Measurements from ENCODE around the gene ABCC6.

ABCC6 gene

DNA sequence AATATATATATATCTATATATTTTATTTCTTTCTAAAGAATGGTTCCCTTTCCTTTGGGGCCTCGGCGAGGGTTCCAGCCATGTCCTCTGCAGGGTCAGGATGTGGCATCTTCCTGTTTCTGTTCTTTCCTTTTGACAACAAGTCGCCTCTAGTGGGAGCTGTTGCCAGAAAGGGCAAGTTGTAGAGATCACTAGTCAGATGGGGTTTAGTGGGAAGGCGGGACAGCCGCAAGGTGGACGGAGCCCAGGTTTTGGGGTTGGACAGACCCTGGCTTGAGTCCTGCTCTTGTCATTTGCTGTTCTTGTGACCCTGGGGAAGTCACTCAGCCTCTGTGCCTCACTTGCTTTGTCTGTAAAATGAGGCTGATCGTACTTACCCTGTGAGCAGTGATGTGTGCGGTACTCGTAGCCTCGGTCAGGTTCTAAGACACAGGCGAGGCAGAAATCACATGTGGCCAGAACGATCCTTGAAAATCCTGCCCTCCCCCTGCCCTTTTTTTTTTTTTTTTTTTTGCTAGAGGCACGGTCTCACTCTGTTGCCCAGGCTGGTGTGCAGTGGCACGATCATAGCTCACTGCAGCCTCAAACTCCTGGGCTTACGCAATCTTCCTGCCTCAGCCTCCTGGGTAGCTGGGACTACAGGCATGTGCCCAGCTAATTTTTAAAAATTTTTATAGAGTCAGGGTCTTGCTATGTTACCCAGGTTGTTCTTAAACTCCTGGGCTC, 80.1 kb downstream of the ABCC6 start:
- TF ChIP-seq, protein P1, sequence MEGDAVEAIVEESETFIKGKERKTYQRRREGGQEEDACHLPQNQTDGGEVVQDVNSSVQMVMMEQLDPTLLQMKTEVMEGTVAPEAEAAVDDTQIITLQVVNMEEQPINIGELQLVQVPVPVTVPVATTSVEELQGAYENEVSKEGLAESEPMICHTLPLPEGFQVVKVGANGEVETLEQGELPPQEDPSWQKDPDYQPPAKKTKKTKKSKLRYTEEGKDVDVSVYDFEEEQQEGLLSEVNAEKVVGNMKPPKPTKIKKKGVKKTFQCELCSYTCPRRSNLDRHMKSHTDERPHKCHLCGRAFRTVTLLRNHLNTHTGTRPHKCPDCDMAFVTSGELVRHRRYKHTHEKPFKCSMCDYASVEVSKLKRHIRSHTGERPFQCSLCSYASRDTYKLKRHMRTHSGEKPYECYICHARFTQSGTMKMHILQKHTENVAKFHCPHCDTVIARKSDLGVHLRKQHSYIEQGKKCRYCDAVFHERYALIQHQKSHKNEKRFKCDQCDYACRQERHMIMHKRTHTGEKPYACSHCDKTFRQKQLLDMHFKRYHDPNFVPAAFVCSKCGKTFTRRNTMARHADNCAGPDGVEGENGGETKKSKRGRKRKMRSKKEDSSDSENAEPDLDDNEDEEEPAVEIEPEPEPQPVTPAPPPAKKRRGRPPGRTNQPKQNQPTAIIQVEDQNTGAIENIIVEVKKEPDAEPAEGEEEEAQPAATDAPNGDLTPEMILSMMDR (IDR thresholded peaks at IDR 0.05; ENCODE audit: insufficient read depth, low read length), result peak; percentile 25
- TF ChIP-seq SPI1 (IDR thresholded peaks at IDR 0.05; ENCODE audit: borderline replicate concordance, low read depth) (no peak), POLR2AphosphoS5 (IDR thresholded peaks at IDR 0.05; ENCODE audit: low read depth) (no peak)
- H3K27ac ChIP-seq (replicated peaks), result no peak overlapping the region
- H3K4me3 ChIP-seq (replicated peaks; ENCODE audit: insufficient read depth, low read length), result no peak overlapping the region
- H3K27me3 ChIP-seq (ENCODE audit: insufficient read depth, poor library complexity, severe bottlenecking), result no peaks in the 10 kb centered on the region
- DNase-seq (ENCODE audit: low read depth in 1 of 2, low spot score in 1 of 2), result peak; percentile 45 to 72

DNA sequence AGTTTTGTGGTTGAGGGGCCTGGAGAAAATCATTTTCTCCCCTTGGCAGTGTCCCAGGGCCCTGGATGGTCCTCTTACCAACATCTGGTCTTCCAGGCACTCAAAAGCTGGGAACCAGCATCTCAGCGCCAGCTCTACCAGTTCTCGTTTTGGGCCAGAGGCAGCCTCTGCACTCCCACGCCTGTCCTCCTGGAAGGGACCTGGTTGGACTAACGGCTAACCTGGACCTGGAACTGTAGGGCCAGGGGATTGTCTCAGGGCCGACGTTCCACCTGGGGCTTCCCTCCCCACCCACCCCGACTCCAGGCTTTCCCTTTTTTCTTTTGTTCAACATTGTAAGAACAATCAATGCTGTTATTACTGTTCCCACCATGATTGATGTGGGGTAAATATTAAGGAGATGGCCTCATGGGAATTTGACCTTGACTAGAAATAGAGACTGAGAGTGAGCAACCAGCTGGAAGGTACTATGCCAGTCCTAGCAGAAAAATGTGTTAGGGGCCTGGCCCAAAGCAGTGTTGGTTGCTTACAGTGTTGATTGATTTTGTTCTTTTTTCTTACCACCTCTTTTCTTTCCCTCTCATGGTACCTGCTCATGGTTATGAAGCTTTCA, 81.4 kb downstream of the ABCC6 start:
- DNase-seq (ENCODE audit: low read depth in 1 of 2, low spot score in 1 of 2), result no peak
- no peaks in the 10 kb centered on the region for H3K27me3 ChIP-seq (ENCODE audit: insufficient read depth, poor library complexity, severe bottlenecking)
- H3K4me3 ChIP-seq (replicated peaks; ENCODE audit: insufficient read depth, low read length), result no peak overlapping the region
- H3K27ac ChIP-seq (replicated peaks), result no peak overlapping the region
- no peak for TF ChIP-seq SPI1 (IDR thresholded peaks at IDR 0.05; ENCODE audit: borderline replicate concordance, low read depth)
- TF ChIP-seq, protein P2, sequence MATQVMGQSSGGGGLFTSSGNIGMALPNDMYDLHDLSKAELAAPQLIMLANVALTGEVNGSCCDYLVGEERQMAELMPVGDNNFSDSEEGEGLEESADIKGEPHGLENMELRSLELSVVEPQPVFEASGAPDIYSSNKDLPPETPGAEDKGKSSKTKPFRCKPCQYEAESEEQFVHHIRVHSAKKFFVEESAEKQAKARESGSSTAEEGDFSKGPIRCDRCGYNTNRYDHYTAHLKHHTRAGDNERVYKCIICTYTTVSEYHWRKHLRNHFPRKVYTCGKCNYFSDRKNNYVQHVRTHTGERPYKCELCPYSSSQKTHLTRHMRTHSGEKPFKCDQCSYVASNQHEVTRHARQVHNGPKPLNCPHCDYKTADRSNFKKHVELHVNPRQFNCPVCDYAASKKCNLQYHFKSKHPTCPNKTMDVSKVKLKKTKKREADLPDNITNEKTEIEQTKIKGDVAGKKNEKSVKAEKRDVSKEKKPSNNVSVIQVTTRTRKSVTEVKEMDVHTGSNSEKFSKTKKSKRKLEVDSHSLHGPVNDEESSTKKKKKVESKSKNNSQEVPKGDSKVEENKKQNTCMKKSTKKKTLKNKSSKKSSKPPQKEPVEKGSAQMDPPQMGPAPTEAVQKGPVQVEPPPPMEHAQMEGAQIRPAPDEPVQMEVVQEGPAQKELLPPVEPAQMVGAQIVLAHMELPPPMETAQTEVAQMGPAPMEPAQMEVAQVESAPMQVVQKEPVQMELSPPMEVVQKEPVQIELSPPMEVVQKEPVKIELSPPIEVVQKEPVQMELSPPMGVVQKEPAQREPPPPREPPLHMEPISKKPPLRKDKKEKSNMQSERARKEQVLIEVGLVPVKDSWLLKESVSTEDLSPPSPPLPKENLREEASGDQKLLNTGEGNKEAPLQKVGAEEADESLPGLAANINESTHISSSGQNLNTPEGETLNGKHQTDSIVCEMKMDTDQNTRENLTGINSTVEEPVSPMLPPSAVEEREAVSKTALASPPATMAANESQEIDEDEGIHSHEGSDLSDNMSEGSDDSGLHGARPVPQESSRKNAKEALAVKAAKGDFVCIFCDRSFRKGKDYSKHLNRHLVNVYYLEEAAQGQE (IDR thresholded peaks at IDR 0.05; ENCODE audit: insufficient replicate concordance, low read depth), result no peak
- TF ChIP-seq, protein P1 (IDR thresholded peaks at IDR 0.05; ENCODE audit: insufficient read depth, low read length), result no peak
- no peak for TF ChIP-seq POLR2AphosphoS5 (IDR thresholded peaks at IDR 0.05; ENCODE audit: low read depth)
- TF ChIP-seq GABPA (IDR thresholded peaks at IDR 0.05; ENCODE audit: low read depth), result no peak

DNA sequence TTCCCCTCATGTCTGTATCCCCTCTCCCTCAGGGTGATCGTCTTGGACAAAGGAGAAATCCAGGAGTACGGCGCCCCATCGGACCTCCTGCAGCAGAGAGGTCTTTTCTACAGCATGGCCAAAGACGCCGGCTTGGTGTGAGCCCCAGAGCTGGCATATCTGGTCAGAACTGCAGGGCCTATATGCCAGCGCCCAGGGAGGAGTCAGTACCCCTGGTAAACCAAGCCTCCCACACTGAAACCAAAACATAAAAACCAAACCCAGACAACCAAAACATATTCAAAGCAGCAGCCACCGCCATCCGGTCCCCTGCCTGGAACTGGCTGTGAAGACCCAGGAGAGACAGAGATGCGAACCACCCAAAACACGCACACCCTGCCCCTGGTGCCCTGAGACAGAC, 82.2 kb downstream of the ABCC6 start:
- Histone ChIP-seq H3K27me3 (ENCODE audit: insufficient read depth, poor library complexity, severe bottlenecking) (no peaks in the 10 kb centered on the region), H3K4me3 (replicated peaks; ENCODE audit: insufficient read depth, low read length) (no peak overlapping the region), H3K27ac (replicated peaks) (no peak overlapping the region)
- no peak for TF ChIP-seq GABPA (IDR thresholded peaks at IDR 0.05; ENCODE audit: low read depth)
- no peak for TF ChIP-seq POLR2AphosphoS5 (IDR thresholded peaks at IDR 0.05; ENCODE audit: low read depth)
- TF ChIP-seq SPI1 (IDR thresholded peaks at IDR 0.05; ENCODE audit: borderline replicate concordance, low read depth), result no peak
- TF ChIP-seq, protein P1 (IDR thresholded peaks at IDR 0.05; ENCODE audit: insufficient read depth, low read length), result no peak
- TF ChIP-seq, protein P2 (IDR thresholded peaks at IDR 0.05; ENCODE audit: insufficient replicate concordance, low read depth), result no peak
- DNase-seq (ENCODE audit: low read depth in 1 of 2, low spot score in 1 of 2), result no peak
